Measurements from ENCODE around the gene CPNE4. TPM values are rescaled to one million over a fixed set of nuclear protein-coding genes. Genes with fewer than 3 reads are reported as not detected.
"Not testable (repeated sequence)": the region's sequence is repeated elsewhere in the genome, so short reads cannot be mapped to it uniquely, and the experiment has no call there.

The CPNE4 gene
- total and polyA plus RNA-seq, 8 donors, result 0.15 to 8.9 (median 1.7) TPM

GRCh38 chr3:131491775-131492174 is 543.0 kb downstream of the CPNE4 start:
- Histone ChIP-seq H3K27me3 (no peaks in the 10 kb centered on the region), H3K4me3 (no peak overlapping the region), H3K4me1 (no peaks in the 10 kb centered on the region), H3K36me3 (peaks cover 24 to 96% (median 85%) of the 10 kb centered on the region in 4 donors), H3K9me3 (no peaks in the 10 kb centered on the region), H3K27ac (no peak overlapping the region)
- DNase-seq, result no peak
- intact Hi-C loops (cut with DNase I; ENCODE audit: low total_unique reads), result no loop called here
- TF ChIP-seq POLR2AphosphoS5 (IDR thresholded peaks at IDR 0.05), result no peak
- TF ChIP-seq, protein P1, sequence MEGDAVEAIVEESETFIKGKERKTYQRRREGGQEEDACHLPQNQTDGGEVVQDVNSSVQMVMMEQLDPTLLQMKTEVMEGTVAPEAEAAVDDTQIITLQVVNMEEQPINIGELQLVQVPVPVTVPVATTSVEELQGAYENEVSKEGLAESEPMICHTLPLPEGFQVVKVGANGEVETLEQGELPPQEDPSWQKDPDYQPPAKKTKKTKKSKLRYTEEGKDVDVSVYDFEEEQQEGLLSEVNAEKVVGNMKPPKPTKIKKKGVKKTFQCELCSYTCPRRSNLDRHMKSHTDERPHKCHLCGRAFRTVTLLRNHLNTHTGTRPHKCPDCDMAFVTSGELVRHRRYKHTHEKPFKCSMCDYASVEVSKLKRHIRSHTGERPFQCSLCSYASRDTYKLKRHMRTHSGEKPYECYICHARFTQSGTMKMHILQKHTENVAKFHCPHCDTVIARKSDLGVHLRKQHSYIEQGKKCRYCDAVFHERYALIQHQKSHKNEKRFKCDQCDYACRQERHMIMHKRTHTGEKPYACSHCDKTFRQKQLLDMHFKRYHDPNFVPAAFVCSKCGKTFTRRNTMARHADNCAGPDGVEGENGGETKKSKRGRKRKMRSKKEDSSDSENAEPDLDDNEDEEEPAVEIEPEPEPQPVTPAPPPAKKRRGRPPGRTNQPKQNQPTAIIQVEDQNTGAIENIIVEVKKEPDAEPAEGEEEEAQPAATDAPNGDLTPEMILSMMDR (IDR thresholded peaks at IDR 0.05), result no peak
- TF ChIP-seq POLR2A (IDR thresholded peaks at IDR 0.05), result no peak
- TF ChIP-seq EP300 (IDR thresholded peaks at IDR 0.05), result no peak
- WGBS, 5 donors, result 96 to 100% (median 97%) methylated on average over 2 of the region's 2 CpGs

DNA sequence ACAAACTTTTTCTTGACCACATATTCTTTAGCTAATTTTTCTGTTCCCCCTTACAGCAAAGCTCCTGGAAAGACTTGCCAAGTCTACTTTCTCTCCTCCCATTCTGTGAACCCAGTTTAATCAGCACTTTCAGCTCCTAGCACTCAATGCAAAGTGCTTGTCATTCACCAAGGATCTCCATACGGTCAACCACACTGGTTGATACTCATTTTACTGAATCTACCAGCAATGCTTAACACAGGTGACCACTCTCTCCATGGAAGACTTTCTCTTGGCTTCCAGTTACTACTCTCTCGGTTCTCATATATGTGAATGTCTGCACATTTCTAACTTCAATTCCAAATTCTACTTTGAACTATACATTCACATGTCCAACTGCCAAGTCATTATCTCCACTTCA is 543.7 kb downstream of the CPNE4 start:
- WGBS, 5 donors, result 90 to 97% (median 92%) methylated on average over 2 of the region's 2 CpGs
- H3K9me3 ChIP-seq, result no peaks in the 10 kb centered on the region
- intact Hi-C loops (cut with DNase I; ENCODE audit: low total_unique reads), result no loop called here
- H3K4me1 ChIP-seq, result no peaks in the 10 kb centered on the region
- no peak overlapping the region for H3K4me3 ChIP-seq
- TF ChIP-seq, protein P1 (IDR thresholded peaks at IDR 0.05), result no peak
- no peak for TF ChIP-seq POLR2AphosphoS5 (IDR thresholded peaks at IDR 0.05)
- TF ChIP-seq POLR2A (IDR thresholded peaks at IDR 0.05), result no peak
- TF ChIP-seq EP300 (IDR thresholded peaks at IDR 0.05), result no peak
- no peak for DNase-seq
- H3K27me3 ChIP-seq, result no peaks in the 10 kb centered on the region
- peaks cover 23 to 93% (median 82%) of the 10 kb centered on the region in 4 donors for H3K36me3 ChIP-seq
- no peak overlapping the region for H3K27ac ChIP-seq

- peaks cover 12 to 86% (median 78%) of the 10 kb centered on the region in 4 donors for H3K36me3 ChIP-seq
- H3K4me1 ChIP-seq; H3K9me3 ChIP-seq; H3K27ac ChIP-seq; DNase-seq; H3K27me3 ChIP-seq; intact Hi-C loops (cut with DNase I; ENCODE audit: low total_unique reads); H3K4me3 ChIP-seq: not testable (repeated sequence)
- 77 to 93% (median 87%) methylated on average over 2 to 3 of the region's 3 CpGs for WGBS, 5 donors
These were observed 548.3 kb downstream of the CPNE4 start for GRCh38 chr3:131486545-131486944.

DNA sequence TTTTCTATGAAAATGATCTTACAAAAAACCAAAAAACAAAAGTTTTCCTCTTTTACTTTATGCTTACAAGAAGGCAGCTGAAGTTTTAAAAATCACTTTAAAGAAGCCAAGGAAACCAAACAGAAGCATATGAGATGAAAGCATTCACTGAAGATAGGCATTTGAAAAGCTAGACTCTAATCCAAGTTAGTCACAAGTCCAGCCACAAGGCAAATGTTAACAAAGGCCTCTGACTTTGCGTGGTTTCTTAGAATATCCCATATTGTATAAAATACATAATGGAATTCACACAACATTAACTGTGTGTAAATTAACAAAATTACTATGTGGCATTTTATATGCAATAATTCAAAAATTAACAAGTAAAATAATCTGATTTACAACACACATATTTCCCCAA is 549.7 kb downstream of the CPNE4 start:
- no peak for DNase-seq
- Histone ChIP-seq H3K9me3 (no peaks in the 10 kb centered on the region), H3K36me3 (peaks cover 9 to 82% (median 74%) of the 10 kb centered on the region in 4 donors), H3K4me1 (no peaks in the 10 kb centered on the region), H3K4me3 (no peak overlapping the region), H3K27ac (no peak overlapping the region), H3K27me3 (no peaks in the 10 kb centered on the region)
- TF ChIP-seq, protein P1 (IDR thresholded peaks at IDR 0.05), result no peak
- TF ChIP-seq EP300 (IDR thresholded peaks at IDR 0.05) (no peak), POLR2AphosphoS5 (IDR thresholded peaks at IDR 0.05) (no peak), POLR2A (IDR thresholded peaks at IDR 0.05) (no peak)
- intact Hi-C loops (cut with DNase I; ENCODE audit: low total_unique reads), result no loop called here
- WGBS, 5 donors, result 83 to 100% (median 94%) methylated on average over 1 of the region's 1 CpG

GRCh38 chr3:131484496-131485111 is 550.2 kb downstream of the CPNE4 start:
- WGBS, 5 donors, result 86 to 93% (median 91%) methylated on average over 4 of the region's 4 CpGs
- H3K27ac ChIP-seq, result no peak overlapping the region
- peaks cover 9 to 82% (median 74%) of the 10 kb centered on the region in 4 donors for H3K36me3 ChIP-seq
- H3K27me3 ChIP-seq, result no peaks in the 10 kb centered on the region
- no peak overlapping the region for H3K4me3 ChIP-seq
- no peak for TF ChIP-seq POLR2A (IDR thresholded peaks at IDR 0.05)
- TF ChIP-seq EP300 (IDR thresholded peaks at IDR 0.05), result no peak
- H3K9me3 ChIP-seq, result no peaks in the 10 kb centered on the region
- DNase-seq, result no peak
- H3K4me1 ChIP-seq, result no peaks in the 10 kb centered on the region
- intact Hi-C loops (cut with DNase I; ENCODE audit: low total_unique reads), result no loop called here

Small RNAs within 50 kb of the gene (small RNA-seq; reads per million reads assigned to genes)
- gene AC107027.2 (0 reads per million in 4 donors), gene MIR5704 (0 reads per million in 4 donors)

Data from stomach (tissue), 9 donors.